Transverse colon (tissue), 3 donors: Measurements from ENCODE around the gene ZNF740.

Experiments
- CTCF ChIP-seq, 5 experiments: fragments of 200-600 bp in 3 of 5; fragments of 450-650 bp in 2 of 5; sonication (generic) in 3 of 5; IDR thresholded peaks; 1 replicate in 2 of 5; 2 replicates in 3 of 5; pipeline ENCODE4 v1.5.1; 2016 to 2017; ENCODE audit warnings: antibody characterized with exemption in 5 of 5, inconsistent platforms in 3 of 5, mild to moderate bottlenecking in 2 of 5, moderate library complexity in 1 of 5
- EP300 ChIP-seq: sonication (generic); formaldehyde crosslinking; IDR thresholded peaks from one replicate; pipeline ENCODE4 v1.6.1; 2017; ENCODE audit warnings: antibody characterized with exemption, low read depth

GRCh38 chr12:53197011-53197640 lies 16.6 kb downstream of the ZNF740 start:
- TF ChIP-seq EP300: no peak
- TF ChIP-seq CTCF (IDR thresholded peaks at IDR 0.05): no peak
